NCI-H1048 (cell line): ENCODE measurements around the gene RHOH.

Source experiments
- DNase-seq: peaks from one replicate; lab custom pipeline; 2025; lab: John Stamatoyannopoulos, UW

Gene RHOH

GRCh38 chr4:40295572-40295971, 98.7 kb downstream of the RHOH start:
- DNase-seq: no peak
